Neuronal stem cell (in vitro differentiated cells): ENCODE data around the gene ZNF140.

Source experiments
- DNase-seq: peaks from one replicate; pipeline ENCODE4 v3.0.0-alpha.2; 2013; ENCODE audit warnings: low spot score
- H2AFZ ChIP-seq: one replicate; pipeline ENCODE4 v1.6.1; 2013; ENCODE audit warnings: mild to moderate bottlenecking, low read length, inconsistent platforms
- H2AK5ac ChIP-seq: 2 replicates; pipeline ENCODE4 v1.6.1; 2013; ENCODE audit warnings: low read depth, mild to moderate bottlenecking, inconsistent platforms, low read length, moderate library complexity, mixed read lengths
- H2BK120ac ChIP-seq: 2 replicates; pipeline ENCODE4 v1.6.1; 2013; ENCODE audit warnings: low read depth, mild to moderate bottlenecking, inconsistent platforms, low read length, moderate library complexity, mixed read lengths
- H2BK12ac ChIP-seq: one replicate; pipeline ENCODE4 v1.6.1; 2013; ENCODE audit warnings: low read length, inconsistent platforms
- H2BK15ac ChIP-seq: 2 replicates; pipeline ENCODE4 v1.6.1; 2013; ENCODE audit warnings: mild to moderate bottlenecking, low read length, inconsistent platforms, mixed read lengths
- H2BK5ac ChIP-seq: one replicate; pipeline ENCODE4 v1.6.1; 2013; ENCODE audit warnings: inconsistent platforms, mild to moderate bottlenecking, low read length, moderate library complexity
- H3K14ac ChIP-seq: one replicate; pipeline ENCODE4 v1.6.1; 2013; ENCODE audit warnings: low read length, inconsistent platforms
- H3K18ac ChIP-seq: 2 replicates; pipeline ENCODE4 v1.6.1; 2013; ENCODE audit warnings: low read length, inconsistent platforms
- H3K23ac ChIP-seq: 2 replicates; pipeline ENCODE4 v1.6.1; 2013; ENCODE audit warnings: low read depth, mild to moderate bottlenecking, mixed read lengths, low read length, inconsistent platforms; ENCODE audit not compliant: poor library complexity
- H3K27ac ChIP-seq: replicated peaks from 3 replicates; pipeline ENCODE4 v1.5.1; 2013; ENCODE audit warnings: low read length, inconsistent platforms
- H3K27me3 ChIP-seq, 3 experiments: 2 replicates each; pipeline ENCODE4 v1.6.1; 2013; ENCODE audit warnings: low read length in 3 of 3, mild to moderate bottlenecking in 2 of 3, inconsistent platforms in 1 of 3, low read depth in 1 of 3, mixed read lengths in 1 of 3, moderate library complexity in 1 of 3; ENCODE audit not compliant: control insufficient read depth in 3 of 3, insufficient read depth in 3 of 3
- H3K36me3 ChIP-seq, 2 donors: replicated peaks in 1 of 2; 2 replicates each; pipeline ENCODE4 v1.6.1; 2013; ENCODE audit warnings: low read length in 2 of 2; ENCODE audit not compliant: control insufficient read depth in 2 of 2, insufficient read depth in 2 of 2
- H3K4ac ChIP-seq: 2 replicates; pipeline ENCODE4 v1.6.1; 2013; ENCODE audit warnings: inconsistent platforms, mild to moderate bottlenecking, low read length, moderate library complexity
- H3K4me1 ChIP-seq, 2 donors: 1 replicate in 1 of 2; 2 replicates in 1 of 2; pipeline ENCODE4 v1.6.1; 2013; ENCODE audit warnings: low read length in 2 of 2, low read depth in 1 of 2; ENCODE audit not compliant: control insufficient read depth in 2 of 2, insufficient read depth in 1 of 2
- H3K4me2 ChIP-seq: one replicate; pipeline ENCODE4 v1.6.1; 2013; ENCODE audit warnings: mild to moderate bottlenecking, low read length, inconsistent platforms; ENCODE audit not compliant: insufficient read depth, poor library complexity, severe bottlenecking
- H3K4me3 ChIP-seq, 2 donors: 2 replicates each; pipeline ENCODE4 v1.5.1; 2013; ENCODE audit warnings: low read length in 2 of 2, mild to moderate bottlenecking in 2 of 2, inconsistent platforms in 1 of 2, moderate library complexity in 1 of 2
- H3K79me1 ChIP-seq: one replicate; pipeline ENCODE4 v1.6.1; 2013; ENCODE audit warnings: low read depth, mild to moderate bottlenecking, inconsistent platforms, low read length, moderate library complexity
- H3K9ac ChIP-seq: one replicate; pipeline ENCODE4 v1.6.1; 2013; ENCODE audit warnings: mild to moderate bottlenecking, low read depth, low read length, inconsistent platforms; ENCODE audit not compliant: poor library complexity
- H3K9me3 ChIP-seq, 2 donors: replicated peaks in 1 of 2; 2 replicates each; pipeline versions ENCODE3 to v1.6.1; 2013; ENCODE audit warnings: low read length in 2 of 2, mild to moderate bottlenecking in 2 of 2, inconsistent platforms in 1 of 2, low read depth in 1 of 2, mixed read lengths in 1 of 2, moderate library complexity in 1 of 2; ENCODE audit not compliant: control insufficient read depth in 2 of 2, insufficient read depth in 1 of 2
- H4K8ac ChIP-seq: one replicate; pipeline ENCODE4 v1.6.1; 2013; ENCODE audit warnings: low read depth, mild to moderate bottlenecking, inconsistent platforms, low read length, moderate library complexity
- H4K91ac ChIP-seq: one replicate; pipeline ENCODE4 v1.6.1; 2013; ENCODE audit warnings: low read length, low read depth, mild to moderate bottlenecking, inconsistent platforms; ENCODE audit not compliant: poor library complexity
- WGBS, 2 donors: extraction: QIAGEN DNeasy Blood & Tissue Kit; methylation state at CpG; one replicate each; pipeline ENCODE4 v1.1.7; 2013; ENCODE audit warnings: missing lambda C conversion rate in 2 of 2, mixed read lengths in 1 of 2; ENCODE audit not compliant: insufficient read length in 2 of 2, insufficient replicate concordance in 1 of 2; ENCODE audit errors: extremely low coverage in 2 of 2; 5-methylcytosine and 5-hydroxymethylcytosine counted together

ZNF140 gene

DNA sequence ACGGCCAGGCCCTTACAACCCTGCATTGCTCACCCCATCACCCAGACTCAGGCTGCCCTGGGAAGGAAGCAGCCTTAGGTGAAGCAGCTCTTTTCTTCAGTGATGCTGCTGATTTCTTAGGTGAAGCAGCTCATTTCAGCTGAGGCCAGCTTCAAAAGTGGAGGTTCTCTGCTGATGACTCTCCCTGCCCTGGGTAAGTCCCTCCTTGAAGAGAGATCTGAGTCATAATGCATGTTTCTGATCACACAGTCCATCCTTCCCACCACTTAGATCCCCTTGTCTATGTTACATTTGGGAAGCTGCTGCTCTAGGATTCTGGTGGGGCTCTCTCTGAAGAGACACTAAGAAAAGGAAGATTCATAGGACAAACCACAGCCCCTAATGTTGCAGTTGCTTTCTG lies 17.2 kb upstream of the ZNF140 start:
- Histone ChIP-seq H3K4me3 (no peak overlapping the region), H3K9me3 (peaks cover 57 to 96% of the 10 kb centered on the region in 2 donors), H3K36me3 (peaks cover 14 to 55% of the 10 kb centered on the region in 2 donors)

DNA sequence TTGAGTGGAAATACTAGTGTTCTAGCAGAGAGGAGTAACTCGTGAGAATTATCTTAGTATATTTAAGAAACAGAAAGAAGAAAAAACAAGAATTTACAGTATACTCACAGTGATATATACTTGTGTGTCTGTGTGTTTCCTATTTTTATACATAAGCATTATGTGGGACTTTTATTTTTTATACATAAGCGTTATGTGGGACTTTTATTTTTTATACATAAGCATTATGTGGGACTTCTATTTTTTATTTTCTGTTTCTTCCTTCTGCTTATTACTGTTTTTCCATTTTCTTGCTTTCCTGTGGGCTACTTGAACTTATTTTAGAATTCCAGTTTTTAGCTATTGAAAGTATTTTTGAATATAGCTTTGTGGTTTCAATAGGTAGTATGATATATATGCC lies 6.9 kb upstream of the ZNF140 start:
- H3K79me1 ChIP-seq = no peaks in the 10 kb centered on the region
- no peak overlapping the region for H3K23ac ChIP-seq
- H3K14ac ChIP-seq = no peak overlapping the region
- no peak overlapping the region for H2AK5ac ChIP-seq
- H2BK120ac ChIP-seq = no peak overlapping the region
- H3K36me3 ChIP-seq = no peaks in the 10 kb centered on the region
- H2AFZ ChIP-seq = no peak overlapping the region
- H3K4me2 ChIP-seq = no peak overlapping the region
- H4K8ac ChIP-seq = no peak overlapping the region
- H3K27me3 ChIP-seq = no peaks in the 10 kb centered on the region
- H3K4ac ChIP-seq = no peak overlapping the region
- DNase-seq = no peak
- no peak overlapping the region for H3K9ac ChIP-seq
- no peak overlapping the region for H4K91ac ChIP-seq
- H2BK5ac ChIP-seq = no peak overlapping the region
- H2BK12ac ChIP-seq = no peak overlapping the region
- H3K27ac ChIP-seq = no peak overlapping the region
- H3K9me3 ChIP-seq = peaks cover 10 to 47% of the 10 kb centered on the region in 2 donors
- no CpG with 5 or more reads among the region's 2 CpGs for WGBS, 2 donors
- H3K4me1 ChIP-seq = no peaks in the 10 kb centered on the region
- H3K18ac ChIP-seq = no peak overlapping the region
- H3K4me3 ChIP-seq = no peak overlapping the region
- no peak overlapping the region for H2BK15ac ChIP-seq

More for the DNA sequence above, 17.2 kb upstream of the ZNF140 start:
- H2BK120ac ChIP-seq = no peak overlapping the region
- H4K91ac ChIP-seq = no peak overlapping the region
- no peak overlapping the region for H3K4ac ChIP-seq
- no peak overlapping the region for H4K8ac ChIP-seq
- H3K79me1 ChIP-seq = no peaks in the 10 kb centered on the region
- H3K4me2 ChIP-seq = no peak overlapping the region
- no peaks in the 10 kb centered on the region for H3K27me3 ChIP-seq
- no peak overlapping the region for H2BK5ac ChIP-seq
- DNase-seq = no peak
- no CpG with 5 or more reads among the region's 1 CpG for WGBS, 2 donors
- H2AK5ac ChIP-seq = no peak overlapping the region
- no peak overlapping the region for H3K18ac ChIP-seq
- no peak overlapping the region for H2BK12ac ChIP-seq
- H3K23ac ChIP-seq = no peak overlapping the region
- H2AFZ ChIP-seq = no peak overlapping the region
- H3K4me1 ChIP-seq = no peaks in the 10 kb centered on the region
- no peak overlapping the region for H3K27ac ChIP-seq
- H2BK15ac ChIP-seq = no peak overlapping the region
- H3K14ac ChIP-seq = no peak overlapping the region
- no peak overlapping the region for H3K9ac ChIP-seq

DNA sequence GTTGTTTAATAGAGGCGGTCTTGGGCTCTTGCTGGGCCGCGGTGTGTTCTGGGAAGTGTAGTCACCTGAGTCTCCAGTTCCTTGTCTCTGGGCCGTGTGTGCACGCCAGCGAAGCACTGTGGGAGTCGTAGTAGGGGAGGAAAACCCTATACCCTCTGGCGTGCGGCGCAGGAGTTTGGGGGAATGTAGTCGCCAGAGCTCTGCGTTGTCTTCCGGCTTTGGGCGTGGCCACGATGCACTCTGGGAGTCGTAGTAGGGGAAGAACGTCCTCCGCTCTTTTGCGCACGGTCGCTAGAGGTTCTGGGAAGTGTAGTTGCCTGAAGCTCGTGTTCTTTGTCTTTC lies 726 bp upstream of the ZNF140 start:
- no peak overlapping the region for H3K14ac ChIP-seq
- peak overlapping the region; percentile 95 for H3K27ac ChIP-seq
- H3K23ac ChIP-seq = peak overlapping the region; percentile 37
- no peak overlapping the region for H2BK15ac ChIP-seq
- no peak for DNase-seq
- no peak overlapping the region for H3K4ac ChIP-seq
- H2AFZ ChIP-seq = peak overlapping the region; percentile 89
- WGBS, 2 donors = no CpG with 5 or more reads among the region's 22 CpGs
- H4K8ac ChIP-seq = no peak overlapping the region
- peak overlapping the region; percentile 50 for H3K4me2 ChIP-seq
- H3K4me3 ChIP-seq = peak overlapping the region; percentile 80 to 85
- peak overlapping the region; percentile 56 for H2BK5ac ChIP-seq
- no peaks in the 10 kb centered on the region for H3K27me3 ChIP-seq
- H4K91ac ChIP-seq = no peak overlapping the region
- H3K9ac ChIP-seq = peak overlapping the region; percentile 56
- H3K36me3 ChIP-seq = peaks cover 14 to 37% of the 10 kb centered on the region in 2 donors
- no peaks in the 10 kb centered on the region for H3K79me1 ChIP-seq
- peak overlapping the region; percentile 92 for H3K18ac ChIP-seq
- H2BK120ac ChIP-seq = no peak overlapping the region
- H2BK12ac ChIP-seq = no peak overlapping the region
- peaks cover 32 to 66% of the 10 kb centered on the region in 2 donors for H3K9me3 ChIP-seq
- H3K4me1 ChIP-seq = peaks cover 2 to 3% of the 10 kb centered on the region in 2 donors
- no peak overlapping the region for H2AK5ac ChIP-seq

DNA sequence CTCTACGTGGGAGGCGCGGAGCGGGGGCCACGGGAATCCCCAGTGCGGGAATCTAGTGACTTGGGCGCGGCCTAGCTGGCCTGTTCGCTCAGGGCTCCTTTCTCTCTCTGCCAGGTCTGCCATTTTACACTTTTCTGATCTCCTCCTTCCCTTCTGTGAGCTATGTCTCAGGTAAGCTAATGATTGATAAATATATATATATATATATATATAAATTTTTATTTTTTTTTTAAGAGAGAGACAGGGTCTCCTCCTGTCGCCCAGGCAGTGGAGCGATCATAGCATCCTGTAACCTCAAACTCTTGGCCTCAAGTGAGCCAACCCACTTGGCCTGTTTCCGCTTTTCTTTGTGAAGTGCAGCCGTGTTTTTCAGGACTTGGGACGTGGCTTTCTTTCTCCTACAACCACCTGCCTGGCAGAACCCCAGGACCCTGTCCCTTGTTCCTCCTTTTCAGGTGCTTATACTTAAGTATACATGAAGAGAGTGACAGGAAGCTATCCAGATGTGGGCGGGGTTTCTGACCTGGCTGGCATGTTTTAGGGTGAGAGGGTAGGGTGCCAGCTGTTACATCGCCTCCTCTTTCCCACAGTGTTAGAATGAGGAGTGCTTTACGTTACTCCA lies 547 bp downstream of the ZNF140 start:
- H3K4me1 ChIP-seq = peaks cover 2 to 3% of the 10 kb centered on the region in 2 donors
- H3K9me3 ChIP-seq = peaks cover 36 to 74% of the 10 kb centered on the region in 2 donors
- no peak overlapping the region for H3K4ac ChIP-seq
- no peak overlapping the region for H2BK5ac ChIP-seq
- peak overlapping the region; percentile 70 for H3K23ac ChIP-seq
- no peaks in the 10 kb centered on the region for H3K79me1 ChIP-seq
- peak overlapping the region; percentile 83 for H3K27ac ChIP-seq
- H3K4me3 ChIP-seq = peak overlapping the region; percentile 85 to 92
- no peak for DNase-seq
- H2AK5ac ChIP-seq = no peak overlapping the region
- H3K27me3 ChIP-seq = no peaks in the 10 kb centered on the region
- no peak overlapping the region for H2BK15ac ChIP-seq
- peaks cover 22 to 50% of the 10 kb centered on the region in 2 donors for H3K36me3 ChIP-seq
- peak overlapping the region; percentile 47 for H3K14ac ChIP-seq
- peak overlapping the region; percentile 93 for H3K18ac ChIP-seq
- peak overlapping the region; percentile 95 for H3K9ac ChIP-seq
- H2AFZ ChIP-seq = peak overlapping the region; percentile 89
- no peak overlapping the region for H2BK12ac ChIP-seq
- H4K8ac ChIP-seq = no peak overlapping the region
- H3K4me2 ChIP-seq = peak overlapping the region; percentile 53
- no peak overlapping the region for H4K91ac ChIP-seq
- H2BK120ac ChIP-seq = no peak overlapping the region
- no CpG with 5 or more reads among the region's 17 CpGs for WGBS, 2 donors
